Measurements from ENCODE around the gene CDH23.

- TF ChIP-seq CTCF (conservative IDR thresholded peaks at IDR 0.05) (no peak), EZH2 (IDR thresholded peaks at IDR 0.05; ENCODE audit: low read depth) (no peak)
Measured at GRCh38 chr10:71610651-71611050, 213.9 kb downstream of the CDH23 start.
